NT2/D1 (cell line): Measurements from ENCODE around the gene CLSTN2.

Experiments used
- DNase-seq: peaks from one replicate; pipeline ENCODE4 v3.0.0-alpha.2; 2011; ENCODE audit warnings: low read depth, low spot score
- H3K27me3 ChIP-seq: 2 replicates; pipeline ENCODE4 v1.6.0; 2011; ENCODE audit warnings: mild to moderate bottlenecking; ENCODE audit not compliant: insufficient read length, insufficient read depth
- H3K36me3 ChIP-seq: 2 replicates; pipeline ENCODE4 v1.6.1; 2011; ENCODE audit warnings: mild to moderate bottlenecking, low read length, mixed read lengths; ENCODE audit not compliant: insufficient read depth, insufficient read length
- H3K4me1 ChIP-seq: 2 replicates; pipeline ENCODE4 v1.5.1; 2011; ENCODE audit not compliant: insufficient read depth, insufficient read length
- H3K4me3 ChIP-seq: 2 replicates; pipeline ENCODE4 v1.5.1; 2011; ENCODE audit warnings: low read depth; ENCODE audit not compliant: insufficient read length
- H3K9ac ChIP-seq: 2 replicates; pipeline ENCODE4 v1.6.0; 2011; ENCODE audit warnings: low read depth; ENCODE audit not compliant: insufficient read length
- H3K9me3 ChIP-seq: 2 replicates; pipeline ENCODE4 v1.5.1; 2011; ENCODE audit warnings: mild to moderate bottlenecking, low read length; ENCODE audit not compliant: insufficient read depth
- SUZ12 ChIP-seq: IDR thresholded peaks from 2 replicates; pipeline ENCODE4 v1.6.1; 2011; ENCODE audit not compliant: insufficient read length, insufficient read depth; ENCODE audit errors: extremely low read depth
- YY1 ChIP-seq: IDR thresholded peaks from 2 replicates; pipeline ENCODE4 v1.6.1; 2011; ENCODE audit not compliant: insufficient read length, insufficient read depth
- ZNF274 ChIP-seq: IDR thresholded peaks from 2 replicates; pipeline ENCODE4 v1.6.1; 2011; ENCODE audit warnings: mild to moderate bottlenecking, low read depth, low read length

CLSTN2 gene

DNA sequence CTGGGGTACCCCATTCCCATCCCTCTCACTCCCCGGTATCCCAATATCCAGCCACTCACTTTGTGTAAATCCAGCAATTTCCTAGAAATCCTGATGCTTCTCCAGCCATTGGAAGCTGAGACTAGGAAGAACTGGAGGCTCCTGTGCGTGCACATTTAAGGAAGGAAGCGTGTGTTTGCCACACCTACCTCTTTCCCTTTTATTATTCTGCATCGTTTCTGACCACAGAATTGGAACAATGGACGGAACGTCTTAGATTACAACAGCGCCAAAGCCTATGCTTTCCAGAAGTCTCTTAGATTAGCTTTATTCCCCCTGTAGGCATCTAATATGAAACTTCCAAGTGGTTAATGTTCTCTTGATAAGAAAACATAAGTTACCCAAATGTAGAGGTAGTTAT lies 508.1 kb downstream of the CLSTN2 start:
- Histone ChIP-seq H3K27me3 (no peaks in the 10 kb centered on the region), H3K4me1 (no peaks in the 10 kb centered on the region), H3K4me3 (no peak overlapping the region), H3K9me3 (no peaks in the 10 kb centered on the region), H3K36me3 (no peaks in the 10 kb centered on the region), H3K9ac (no peak overlapping the region)
- no peak for DNase-seq
- TF ChIP-seq SUZ12 (no peak), YY1 (no peak), ZNF274 (no peak)

DNA sequence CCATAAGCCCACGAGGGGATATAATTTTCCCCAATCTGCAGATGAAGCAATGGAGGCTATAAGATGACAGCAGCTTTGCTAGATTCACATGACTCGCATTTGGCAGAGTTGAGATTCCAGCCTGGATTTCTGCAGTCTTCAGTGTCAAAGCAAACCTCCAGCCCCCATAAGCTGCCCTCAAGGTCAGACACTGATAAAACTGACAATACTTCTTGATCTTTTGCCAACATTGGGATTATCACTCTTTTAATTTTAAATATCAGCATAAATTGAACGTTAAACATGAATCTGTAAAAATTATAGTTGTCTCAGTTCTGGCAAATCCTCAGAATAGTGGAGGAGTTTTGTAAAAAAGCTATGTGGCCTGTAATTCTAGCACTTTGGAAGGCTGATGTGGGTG lies 508.8 kb downstream of the CLSTN2 start:
- Histone ChIP-seq H3K9me3 (no peaks in the 10 kb centered on the region), H3K9ac (no peak overlapping the region), H3K27me3 (no peaks in the 10 kb centered on the region), H3K4me1 (no peaks in the 10 kb centered on the region), H3K4me3 (no peak overlapping the region), H3K36me3 (no peaks in the 10 kb centered on the region)
- no peak for TF ChIP-seq ZNF274
- TF ChIP-seq SUZ12: no peak
- no peak for TF ChIP-seq YY1
- DNase-seq: no peak

DNA sequence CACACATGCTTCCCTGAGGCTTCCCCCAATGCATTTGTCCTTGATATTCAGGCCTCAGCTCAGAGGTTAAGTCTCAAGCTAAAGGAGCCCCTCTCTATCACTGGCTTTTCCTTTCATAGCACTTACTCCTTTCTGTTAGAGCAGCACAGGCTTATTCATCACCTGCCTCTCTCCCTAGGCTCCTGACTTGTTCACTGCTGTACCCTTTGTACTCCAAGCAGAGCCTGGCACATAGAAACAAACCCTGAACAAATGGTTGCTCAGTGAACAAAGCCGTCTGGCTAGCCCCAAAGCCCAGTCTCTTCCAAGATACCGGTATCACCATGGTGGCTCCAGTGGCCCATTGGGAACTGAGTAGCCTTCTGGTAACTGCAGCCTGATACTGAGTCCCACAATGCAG lies 511.7 kb downstream of the CLSTN2 start:
- H3K9ac ChIP-seq: no peak overlapping the region
- no peaks in the 10 kb centered on the region for H3K9me3 ChIP-seq
- no peak overlapping the region for H3K4me3 ChIP-seq
- no peaks in the 10 kb centered on the region for H3K36me3 ChIP-seq
- TF ChIP-seq ZNF274 (no peak), SUZ12 (no peak), YY1 (no peak)
- no peak for DNase-seq
- no peaks in the 10 kb centered on the region for H3K4me1 ChIP-seq
- H3K27me3 ChIP-seq: no peaks in the 10 kb centered on the region

DNA sequence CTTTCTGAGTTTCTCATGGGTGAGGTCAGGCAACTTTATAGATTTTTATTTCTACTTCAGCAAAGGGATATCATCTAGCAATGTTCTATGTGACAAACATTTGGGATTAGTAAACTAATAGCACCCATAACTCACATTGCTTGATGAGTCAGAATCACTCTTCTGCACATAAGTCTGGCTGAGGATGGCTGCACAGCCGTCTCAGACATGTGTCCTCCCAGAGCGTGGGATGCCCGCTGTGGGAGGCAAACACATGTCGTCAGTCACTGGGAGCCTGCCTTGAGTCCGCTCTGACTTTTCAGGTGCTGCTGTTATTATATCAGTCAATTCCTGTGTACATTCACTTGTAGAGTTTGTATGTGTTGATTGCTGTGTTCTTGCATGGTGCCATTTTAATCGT lies 512.2 kb downstream of the CLSTN2 start:
- H3K4me3 ChIP-seq: no peak overlapping the region
- TF ChIP-seq YY1: no peak
- no peak for TF ChIP-seq ZNF274
- TF ChIP-seq SUZ12: no peak
- no peak for DNase-seq

DNA sequence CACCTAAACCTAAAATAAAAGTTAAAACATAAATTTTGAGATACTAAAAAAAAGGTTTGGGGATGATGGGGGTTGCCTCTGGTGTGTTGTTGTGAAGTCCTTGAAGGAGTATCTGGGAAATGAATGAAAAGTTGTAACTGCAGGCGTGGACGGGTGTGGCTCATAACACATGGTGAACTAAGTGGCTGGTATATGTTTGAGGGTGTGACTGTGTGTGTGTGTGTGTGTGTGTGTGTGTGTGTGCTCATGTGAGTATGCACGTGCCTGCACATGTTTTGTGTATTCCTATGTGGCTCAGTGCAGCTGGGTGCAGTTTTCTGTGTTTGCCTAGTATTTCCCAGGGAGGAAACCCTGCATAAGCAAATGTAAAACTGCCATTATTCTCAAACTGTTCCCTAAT lies 513.0 kb downstream of the CLSTN2 start:
- Histone ChIP-seq H3K27me3 (no peaks in the 10 kb centered on the region), H3K4me3 (no peak overlapping the region), H3K36me3 (no peaks in the 10 kb centered on the region), H3K9ac (no peak overlapping the region), H3K4me1 (no peaks in the 10 kb centered on the region), H3K9me3 (no peaks in the 10 kb centered on the region)
- TF ChIP-seq ZNF274 (no peak), YY1 (no peak), SUZ12 (no peak)
- DNase-seq: no peak

More for the DNA sequence above, 512.2 kb downstream of the CLSTN2 start:
- Histone ChIP-seq H3K4me1 (no peaks in the 10 kb centered on the region), H3K27me3 (no peaks in the 10 kb centered on the region), H3K9ac (no peak overlapping the region), H3K9me3 (no peaks in the 10 kb centered on the region), H3K36me3 (no peaks in the 10 kb centered on the region)

DNA sequence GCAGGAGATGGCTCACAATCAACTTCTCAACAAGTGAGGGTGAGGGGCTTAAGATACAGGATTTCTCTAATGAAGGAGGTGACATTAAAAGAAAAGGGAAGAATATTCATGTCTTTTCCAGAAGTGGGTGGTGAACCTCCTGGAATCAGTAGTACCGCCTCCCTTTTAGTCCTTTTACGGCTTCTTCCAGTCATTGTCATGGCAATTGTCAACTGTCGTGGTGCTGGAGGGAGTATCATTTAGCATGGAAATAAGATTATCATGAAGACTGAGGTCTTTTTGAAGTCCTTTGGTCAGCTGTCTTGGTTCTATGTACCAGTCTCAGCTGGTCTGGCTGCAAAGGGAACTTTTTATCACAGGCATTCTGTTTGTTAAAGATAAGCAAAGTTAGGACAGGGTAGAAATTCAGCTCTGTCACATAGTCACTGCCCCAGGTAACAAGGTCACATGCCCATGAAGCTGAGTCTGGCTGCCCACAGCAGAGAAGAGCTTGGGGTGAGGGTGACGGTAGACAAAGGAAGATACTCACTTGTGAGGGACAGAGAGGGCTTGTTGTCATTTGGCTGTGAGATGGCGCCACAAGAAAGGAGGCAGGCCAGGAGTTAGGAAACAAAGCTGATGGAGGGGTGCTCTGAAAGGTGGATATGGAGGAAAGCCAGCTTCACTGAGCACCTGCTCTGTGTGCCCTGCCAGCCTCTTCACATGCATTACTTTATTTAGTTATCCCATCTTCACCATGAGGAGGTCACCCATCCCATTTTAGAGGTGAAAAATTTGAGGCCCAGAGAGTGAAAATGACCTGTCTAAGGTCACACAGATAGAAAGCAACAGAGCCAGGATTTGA lies 514.6 kb downstream of the CLSTN2 start:
- H3K27me3 ChIP-seq: no peaks in the 10 kb centered on the region
- H3K4me3 ChIP-seq: no peak overlapping the region
- H3K36me3 ChIP-seq: no peaks in the 10 kb centered on the region
- TF ChIP-seq SUZ12: no peak
- no peak for TF ChIP-seq YY1
- no peak for TF ChIP-seq ZNF274
- H3K9me3 ChIP-seq: no peaks in the 10 kb centered on the region
- no peak for DNase-seq
- H3K9ac ChIP-seq: no peak overlapping the region
- H3K4me1 ChIP-seq: no peaks in the 10 kb centered on the region

DNA sequence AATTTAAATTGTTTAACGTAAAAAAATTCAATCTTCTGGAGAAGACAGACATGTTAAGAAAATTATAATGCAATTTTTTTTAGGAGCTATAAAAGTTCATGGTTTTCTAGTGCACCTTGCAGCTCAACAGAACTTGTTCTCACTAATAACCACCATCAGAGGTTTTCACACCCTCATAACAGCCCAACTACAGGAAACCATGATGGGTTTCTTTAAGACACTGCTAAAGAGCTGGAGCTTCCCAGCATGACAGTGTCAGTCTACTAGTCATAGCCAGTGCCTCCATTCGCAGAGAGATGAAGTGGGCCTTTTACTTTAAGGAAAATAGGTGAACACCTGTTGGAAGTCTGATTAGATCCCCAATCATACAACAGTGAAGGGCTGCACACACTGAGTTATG lies 518.8 kb downstream of the CLSTN2 start:
- H3K27me3 ChIP-seq: no peaks in the 10 kb centered on the region
- H3K4me3 ChIP-seq: no peak overlapping the region
- no peaks in the 10 kb centered on the region for H3K4me1 ChIP-seq
- H3K9ac ChIP-seq: no peak overlapping the region
- no peaks in the 10 kb centered on the region for H3K36me3 ChIP-seq
- H3K9me3 ChIP-seq: no peaks in the 10 kb centered on the region
- no peak for DNase-seq
- TF ChIP-seq ZNF274: no peak
- TF ChIP-seq SUZ12: no peak
- TF ChIP-seq YY1: no peak
